Skeletal muscle tissue (tissue), 4 donors: Measurements from ENCODE around the gene FSTL4. TPM values are rescaled to one million over a fixed set of nuclear protein-coding genes. Genes with fewer than 3 reads are reported as not detected.

Experiments used
- H3K27ac ChIP-seq: one replicate; pipeline ENCODE4 v1.7.0; 2013; ENCODE audit warnings: mild to moderate bottlenecking, low read depth, low read length, inconsistent platforms
- H3K27me3 ChIP-seq, 3 donors: one replicate each; pipeline ENCODE4 v1.7.0; 2013; ENCODE audit warnings: low read length in 3 of 3; ENCODE audit not compliant: control insufficient read depth in 3 of 3, insufficient read depth in 3 of 3
- H3K36me3 ChIP-seq, 3 donors: one replicate each; pipeline ENCODE4 v1.7.0; 2013; ENCODE audit warnings: low read length in 3 of 3; ENCODE audit not compliant: control insufficient read depth in 3 of 3, insufficient read depth in 3 of 3
- H3K4me1 ChIP-seq, 3 donors: one replicate each; pipeline ENCODE4 v1.7.0; 2013; ENCODE audit warnings: low read length in 3 of 3, mild to moderate bottlenecking in 3 of 3; ENCODE audit not compliant: control insufficient read depth in 3 of 3, insufficient read depth in 3 of 3
- H3K4me3 ChIP-seq, 3 donors: one replicate each; pipeline ENCODE4 v1.7.0; 2013; ENCODE audit warnings: low read length in 3 of 3
- H3K9ac ChIP-seq, 3 donors: one replicate each; pipeline ENCODE4 v1.7.0; 2013; ENCODE audit warnings: low read length in 3 of 3, mild to moderate bottlenecking in 3 of 3, moderate library complexity in 2 of 3, low read depth in 1 of 3
- H3K9me3 ChIP-seq, 3 donors: one replicate each; pipeline ENCODE4 v1.7.0; 2013; ENCODE audit warnings: low read length in 3 of 3; ENCODE audit not compliant: control insufficient read depth in 3 of 3
- total RNA-seq: library from RNA; depleted of rRNA; stranded (reverse); fragments of >200 nt; gene quantifications from one replicate; pipeline ENCODE4 v1.2.3, GENCODE V29; 2014
- donor health status: Osteomylitis.

Gene FSTL4
- total RNA-seq, 1 donor from 2014 or later: 1.0 TPM

GRCh38 chr5:133511653-133512235 lies 100.6 kb downstream of the FSTL4 start:
- Histone ChIP-seq H3K9ac (no peak overlapping the region), H3K27me3 (peaks cover 0 to 6% (median 4%) of the 10 kb centered on the region in 3 donors), H3K4me3 (no peak overlapping the region), H3K9me3 (no peaks in the 10 kb centered on the region), H3K4me1 (no peaks in the 10 kb centered on the region), H3K36me3 (no peaks in the 10 kb centered on the region), H3K27ac (no peak overlapping the region)

DNA sequence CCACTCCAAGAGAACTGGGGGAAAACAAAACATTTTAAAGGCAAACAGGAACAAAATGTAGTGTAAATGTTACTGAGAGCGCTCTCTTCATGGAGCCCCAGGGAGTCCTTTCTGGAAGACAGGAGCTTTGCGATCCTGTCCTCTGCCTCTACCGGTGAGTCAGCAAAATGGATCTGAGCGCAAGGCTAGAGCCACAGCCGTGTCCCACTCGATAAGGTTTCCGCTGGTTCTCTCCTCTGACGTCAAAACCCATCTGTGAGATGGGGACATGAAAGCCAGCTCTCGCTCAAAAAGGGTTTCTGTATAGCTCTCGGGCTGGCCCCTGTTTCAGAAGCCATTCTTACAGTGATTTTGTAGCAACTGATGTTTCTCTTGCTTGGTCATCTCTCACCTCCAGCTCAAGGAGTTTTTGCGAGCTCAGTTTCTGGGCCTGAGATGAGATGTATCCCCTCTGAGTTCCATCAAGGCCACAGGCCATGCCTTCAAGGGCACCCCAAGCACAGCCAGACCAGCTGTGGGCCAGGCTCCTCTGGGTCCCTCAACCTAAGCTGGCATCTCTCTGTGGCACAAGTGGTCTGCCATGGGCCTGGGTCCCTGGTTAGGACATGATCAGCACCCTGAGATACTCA lies 101.6 kb downstream of the FSTL4 start:
- no peaks in the 10 kb centered on the region for H3K4me1 ChIP-seq

DNA sequence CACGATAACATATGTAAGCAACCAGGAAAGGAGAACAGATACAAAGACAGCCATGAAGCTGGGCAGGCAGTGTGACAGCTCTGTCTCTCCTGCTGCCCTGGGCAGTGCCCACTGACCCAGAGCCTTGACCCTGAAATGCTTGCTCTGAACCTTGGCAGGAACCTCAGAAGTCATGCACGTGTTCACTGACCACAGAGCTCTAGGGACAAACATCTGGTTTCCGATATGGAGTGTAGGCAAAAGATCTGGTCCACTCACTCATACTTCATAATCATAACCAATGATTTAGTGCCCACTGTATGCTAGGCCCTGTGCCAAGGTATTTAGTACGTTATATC lies 102.6 kb downstream of the FSTL4 start:
- Histone ChIP-seq H3K36me3 (no peaks in the 10 kb centered on the region), H3K9me3 (no peaks in the 10 kb centered on the region), H3K27ac (no peak overlapping the region), H3K4me3 (no peak overlapping the region), H3K9ac (no peak overlapping the region), H3K27me3 (peaks cover 0 to 6% (median 4%) of the 10 kb centered on the region in 3 donors), H3K4me1 (no peaks in the 10 kb centered on the region)

More for the DNA sequence above, 101.6 kb downstream of the FSTL4 start:
- Histone ChIP-seq H3K9ac (no peak overlapping the region), H3K27me3 (peaks cover 0 to 6% (median 4%) of the 10 kb centered on the region in 3 donors), H3K27ac (no peak overlapping the region), H3K9me3 (no peaks in the 10 kb centered on the region), H3K36me3 (no peaks in the 10 kb centered on the region), H3K4me3 (no peak overlapping the region)

- no peak overlapping the region for H3K9ac ChIP-seq
- H3K36me3 ChIP-seq: no peaks in the 10 kb centered on the region
- H3K4me1 ChIP-seq: no peaks in the 10 kb centered on the region
- H3K27ac ChIP-seq: no peak overlapping the region
- no peak overlapping the region for H3K4me3 ChIP-seq
- no peaks in the 10 kb centered on the region for H3K9me3 ChIP-seq
- H3K27me3 ChIP-seq: peaks cover 0 to 6% (median 4%) of the 10 kb centered on the region in 3 donors
These were observed 103.2 kb downstream of the FSTL4 start for GRCh38 chr5:133508845-133509741.

DNA sequence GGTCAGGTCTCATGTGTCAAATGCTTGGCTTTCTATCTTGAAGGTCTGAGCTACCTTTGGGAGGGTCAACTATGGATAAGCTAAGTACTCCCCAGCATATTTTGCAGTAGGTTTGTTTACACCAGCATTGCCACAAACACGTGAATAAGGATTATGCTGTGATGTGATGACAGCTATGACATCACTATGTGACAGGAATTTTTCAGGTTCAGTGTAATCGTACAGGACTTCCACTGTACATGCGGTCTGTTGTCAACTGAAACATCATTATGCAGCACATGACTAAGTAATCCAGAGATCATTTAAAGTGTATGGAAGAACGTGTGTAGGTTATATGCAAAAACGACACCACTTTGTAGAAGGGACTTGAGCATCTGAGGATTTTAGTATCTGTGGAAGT lies 104.0 kb downstream of the FSTL4 start:
- peaks cover 0 to 6% (median 4%) of the 10 kb centered on the region in 3 donors for H3K27me3 ChIP-seq
- no peaks in the 10 kb centered on the region for H3K4me1 ChIP-seq
- no peak overlapping the region for H3K9ac ChIP-seq
- no peaks in the 10 kb centered on the region for H3K36me3 ChIP-seq
- H3K27ac ChIP-seq: no peak overlapping the region
- H3K4me3 ChIP-seq: no peak overlapping the region
- H3K9me3 ChIP-seq: no peaks in the 10 kb centered on the region

DNA sequence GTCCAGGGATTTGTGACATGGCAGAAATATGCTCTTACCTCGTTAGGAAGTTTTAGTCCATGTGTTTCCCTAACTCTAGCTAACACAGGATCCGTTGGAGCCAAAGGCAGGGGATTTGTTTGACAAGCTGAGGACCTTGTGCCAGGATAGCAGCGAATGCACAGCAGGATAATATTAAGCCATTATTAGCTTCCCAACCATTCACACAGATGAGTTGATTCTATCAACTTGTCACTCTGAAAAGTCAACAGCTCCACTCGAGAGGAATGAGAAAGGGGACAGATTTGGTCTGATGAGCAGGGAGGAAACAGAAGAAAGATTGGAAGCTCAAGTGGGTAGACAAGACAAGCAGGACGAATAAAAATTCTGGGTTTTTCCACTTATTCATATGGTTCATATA lies 106.2 kb downstream of the FSTL4 start:
- Histone ChIP-seq H3K4me1 (no peaks in the 10 kb centered on the region), H3K9ac (no peak overlapping the region), H3K27ac (no peak overlapping the region), H3K4me3 (no peak overlapping the region), H3K36me3 (no peaks in the 10 kb centered on the region), H3K9me3 (no peaks in the 10 kb centered on the region), H3K27me3 (no peaks in the 10 kb centered on the region)

DNA sequence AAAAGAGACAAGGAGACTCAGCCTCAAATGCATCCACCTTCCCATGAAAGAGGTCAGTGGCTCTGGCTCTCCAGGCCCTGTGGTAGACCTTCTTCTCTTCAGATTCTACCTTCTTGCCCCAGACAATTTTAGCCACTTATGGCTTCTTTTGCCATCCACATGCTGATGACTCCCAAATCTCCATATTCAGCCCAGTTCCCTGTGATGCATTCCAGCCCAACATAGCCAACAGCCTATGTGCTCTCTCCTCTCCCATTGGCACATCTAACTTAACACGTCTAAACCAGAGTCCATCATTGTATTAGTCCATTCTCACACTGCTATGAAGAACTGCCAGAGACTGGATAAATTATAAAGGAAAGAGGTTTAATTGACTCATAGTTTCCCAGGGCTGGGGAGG lies 108.8 kb downstream of the FSTL4 start:
- no peaks in the 10 kb centered on the region for H3K36me3 ChIP-seq
- no peaks in the 10 kb centered on the region for H3K4me1 ChIP-seq
- peaks cover 0 to 4% (median 0%) of the 10 kb centered on the region in 3 donors for H3K27me3 ChIP-seq
- no peaks in the 10 kb centered on the region for H3K9me3 ChIP-seq
- no peak overlapping the region for H3K4me3 ChIP-seq
- no peak overlapping the region for H3K9ac ChIP-seq
- H3K27ac ChIP-seq: no peak overlapping the region

DNA sequence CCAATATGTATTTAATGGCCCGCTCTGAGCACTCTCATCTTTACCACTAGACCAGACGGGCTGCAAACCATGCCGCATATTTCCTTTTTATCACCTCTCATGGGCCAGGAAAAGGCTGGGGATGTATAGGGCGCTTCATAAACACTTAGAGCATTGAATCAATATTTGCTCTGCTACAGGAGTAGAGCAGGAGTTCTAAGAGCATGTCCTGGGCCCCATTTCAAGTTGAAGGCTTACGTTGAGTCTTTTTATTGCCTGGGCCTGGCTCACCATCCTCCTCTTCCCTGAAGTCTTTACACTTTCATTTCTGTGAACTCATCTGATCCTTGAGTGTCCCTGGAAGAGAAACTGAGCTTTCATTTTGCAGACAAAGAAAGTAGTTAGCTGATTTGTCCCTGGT lies 112.4 kb downstream of the FSTL4 start:
- H3K27ac ChIP-seq: no peak overlapping the region
- no peak overlapping the region for H3K9ac ChIP-seq
- no peaks in the 10 kb centered on the region for H3K36me3 ChIP-seq
- H3K4me1 ChIP-seq: no peaks in the 10 kb centered on the region
- H3K9me3 ChIP-seq: no peaks in the 10 kb centered on the region
- peaks cover 4 to 8% (median 6%) of the 10 kb centered on the region in 3 donors for H3K27me3 ChIP-seq
- no peak overlapping the region for H3K4me3 ChIP-seq

GRCh38 chr5:133497608-133498348 lies 114.6 kb downstream of the FSTL4 start:
- Histone ChIP-seq H3K4me1 (no peaks in the 10 kb centered on the region), H3K9ac (no peak overlapping the region), H3K4me3 (no peak overlapping the region), H3K27ac (no peak overlapping the region), H3K27me3 (peaks cover 4 to 8% (median 6%) of the 10 kb centered on the region in 3 donors), H3K9me3 (no peaks in the 10 kb centered on the region), H3K36me3 (no peaks in the 10 kb centered on the region)
